ENCODE results near the gene NPIPA2.
"Not testable (repeated sequence)": the region's sequence is repeated elsewhere in the genome, so short reads cannot be mapped to it uniquely, and the experiment has no call there.

Gene NPIPA2

DNA sequence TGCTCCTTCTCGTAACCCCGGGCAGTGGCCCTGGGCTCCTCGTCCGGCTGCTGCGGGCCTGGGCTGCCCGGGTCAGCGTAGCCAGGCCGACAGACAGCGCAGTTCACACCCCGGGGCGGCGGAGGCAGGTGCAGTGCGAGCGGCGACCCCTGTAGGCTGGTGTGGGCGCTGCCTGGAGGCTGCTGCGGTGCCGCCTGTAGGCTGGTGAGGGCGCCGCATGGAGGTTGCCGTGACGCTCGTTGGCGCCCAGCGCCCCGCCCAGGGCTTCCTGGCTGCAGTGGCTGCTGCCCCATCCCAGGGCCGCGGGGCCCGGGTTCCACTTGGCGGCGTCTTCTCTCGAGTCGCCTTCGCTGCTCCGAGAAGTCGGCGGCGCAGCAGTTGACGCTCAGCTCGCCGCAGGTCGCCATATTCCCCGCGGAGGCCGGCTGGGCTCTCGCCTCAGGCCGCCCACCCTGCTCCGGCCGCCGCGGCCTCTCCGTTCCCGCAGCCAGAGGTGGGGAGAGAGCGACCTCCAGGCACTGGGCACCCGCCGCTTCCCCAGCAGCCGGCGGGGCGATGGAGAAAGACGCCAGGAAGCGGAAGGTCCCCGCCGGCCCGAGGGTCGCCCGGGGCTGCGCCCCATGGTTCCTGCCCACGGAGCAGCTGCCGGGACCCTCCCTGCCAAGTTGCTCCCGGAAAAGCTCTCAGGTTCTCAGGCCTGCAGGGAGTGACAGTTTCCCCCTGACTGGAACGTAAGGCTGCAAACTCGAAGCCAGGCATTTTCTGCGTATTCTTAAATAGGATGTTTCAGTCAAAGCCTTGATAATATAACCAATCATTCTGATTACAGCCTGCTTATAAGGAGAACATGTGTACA lies at the start of gene NPIPA2:
Gene NPIPA2, plus strand, starts transcription at position 261 of the 856 bp plus-strand sequence. CDS start 5,533 bp downstream, outside the sequence.
- not testable (repeated sequence) for DNase-seq (ENCODE audit: low read depth); H3K4me3 ChIP-seq (ENCODE audit: low read depth, low read length)

DNA sequence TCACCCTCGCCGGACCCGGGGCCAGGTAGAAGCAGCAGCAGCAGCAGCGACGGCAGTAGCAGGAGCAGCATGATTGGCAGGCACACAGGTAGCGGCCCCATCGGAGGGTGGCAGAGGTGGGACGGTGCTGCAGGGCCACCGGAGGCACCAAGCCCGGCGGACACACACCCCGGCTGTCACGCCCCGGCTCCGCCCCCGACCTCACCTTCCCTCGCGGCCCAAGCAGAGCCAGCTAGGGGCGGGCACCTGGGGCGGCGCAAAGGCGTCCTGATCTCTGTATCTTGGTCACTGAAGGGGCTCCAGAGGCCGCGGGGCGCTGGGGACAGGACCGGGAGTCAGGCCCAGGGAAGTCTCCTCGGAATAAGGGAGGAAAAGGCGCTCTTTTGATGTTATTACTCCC lies 48.2 kb upstream of the NPIPA2 start, which contains the start of gene PLA2G10:
Gene PLA2G10, minus strand, starts transcription at position 180 of the 400 bp plus-strand sequence. Its CDS starts 79 bp downstream, at position 101.
- DNase-seq (ENCODE audit: low read depth), result not testable (repeated sequence)

DNA sequence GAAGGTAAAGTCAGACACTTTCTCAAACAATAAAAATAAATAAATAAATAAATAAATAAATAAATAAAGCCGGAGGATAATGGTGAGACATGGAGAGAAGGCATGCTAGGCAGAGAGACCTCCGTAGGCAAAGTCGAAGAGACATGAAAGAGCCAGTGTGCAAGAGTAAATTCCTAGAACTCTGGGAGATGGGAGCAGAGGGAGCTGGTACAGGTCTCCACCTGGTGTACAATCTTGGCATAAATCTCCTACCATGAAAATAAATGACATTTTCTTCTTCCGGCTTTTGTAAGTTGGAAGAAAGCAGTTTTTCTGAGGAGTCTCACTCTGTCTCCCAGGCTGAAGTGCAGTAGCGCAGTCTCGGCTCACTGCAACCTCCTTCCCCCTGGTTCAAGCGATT lies 40.5 kb upstream of the NPIPA2 start:
- not testable (repeated sequence) for DNase-seq (ENCODE audit: low read depth); H3K4me3 ChIP-seq (ENCODE audit: low read depth, low read length)

More for the DNA sequence above, 48.2 kb upstream of the NPIPA2 start, which contains the start of gene PLA2G10:
- H3K4me3 ChIP-seq (ENCODE audit: low read depth, low read length), result not testable (repeated sequence)

DNA sequence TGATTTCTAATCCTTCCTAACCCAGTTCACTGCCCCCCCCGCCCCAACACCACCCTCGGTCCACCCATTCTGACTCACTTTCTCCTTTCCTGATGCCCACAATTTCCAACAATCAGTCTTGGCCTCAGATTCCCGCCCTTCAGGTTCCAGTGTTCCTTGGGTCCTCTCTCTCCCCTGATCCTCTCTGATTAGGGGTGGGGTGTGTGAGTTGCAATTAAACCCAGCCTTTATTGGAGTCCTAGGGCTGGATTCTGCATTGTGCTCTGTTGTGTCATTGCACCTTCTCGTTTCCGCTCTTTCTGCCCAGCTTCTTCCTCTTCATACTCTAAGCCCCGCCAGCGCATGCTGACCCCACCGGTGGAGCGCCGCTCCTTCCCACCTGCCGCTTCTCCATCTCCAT lies 39.7 kb upstream of the NPIPA2 start:
- H3K4me3 ChIP-seq (ENCODE audit: low read depth, low read length); DNase-seq (ENCODE audit: low read depth): not testable (repeated sequence)

DNA sequence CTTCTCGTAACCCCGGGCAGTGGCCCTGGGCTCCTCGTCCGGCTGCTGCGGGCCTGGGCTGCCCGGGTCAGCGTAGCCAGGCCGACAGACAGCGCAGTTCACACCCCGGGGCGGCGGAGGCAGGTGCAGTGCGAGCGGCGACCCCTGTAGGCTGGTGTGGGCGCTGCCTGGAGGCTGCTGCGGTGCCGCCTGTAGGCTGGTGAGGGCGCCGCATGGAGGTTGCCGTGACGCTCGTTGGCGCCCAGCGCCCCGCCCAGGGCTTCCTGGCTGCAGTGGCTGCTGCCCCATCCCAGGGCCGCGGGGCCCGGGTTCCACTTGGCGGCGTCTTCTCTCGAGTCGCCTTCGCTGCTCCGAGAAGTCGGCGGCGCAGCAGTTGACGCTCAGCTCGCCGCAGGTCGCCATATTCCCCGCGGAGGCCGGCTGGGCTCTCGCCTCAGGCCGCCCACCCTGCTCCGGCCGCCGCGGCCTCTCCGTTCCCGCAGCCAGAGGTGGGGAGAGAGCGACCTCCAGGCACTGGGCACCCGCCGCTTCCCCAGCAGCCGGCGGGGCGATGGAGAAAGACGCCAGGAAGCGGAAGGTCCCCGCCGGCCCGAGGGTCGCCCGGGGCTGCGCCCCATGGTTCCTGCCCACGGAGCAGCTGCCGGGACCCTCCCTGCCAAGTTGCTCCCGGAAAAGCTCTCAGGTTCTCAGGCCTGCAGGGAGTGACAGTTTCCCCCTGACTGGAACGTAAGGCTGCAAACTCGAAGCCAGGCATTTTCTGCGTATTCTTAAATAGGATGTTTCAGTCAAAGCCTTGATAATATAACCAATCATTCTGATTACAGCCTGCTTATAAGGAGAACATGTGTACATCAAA lies 38.9 kb upstream of the NPIPA2 start, which contains the start of gene NPIPA3:
Gene NPIPA3, plus strand, starts transcription at position 256 of the 856 bp plus-strand sequence. CDS start 5,533 bp downstream, outside the sequence.
- H3K4me3 ChIP-seq (ENCODE audit: low read depth, low read length); DNase-seq (ENCODE audit: low read depth): not testable (repeated sequence)

DNA sequence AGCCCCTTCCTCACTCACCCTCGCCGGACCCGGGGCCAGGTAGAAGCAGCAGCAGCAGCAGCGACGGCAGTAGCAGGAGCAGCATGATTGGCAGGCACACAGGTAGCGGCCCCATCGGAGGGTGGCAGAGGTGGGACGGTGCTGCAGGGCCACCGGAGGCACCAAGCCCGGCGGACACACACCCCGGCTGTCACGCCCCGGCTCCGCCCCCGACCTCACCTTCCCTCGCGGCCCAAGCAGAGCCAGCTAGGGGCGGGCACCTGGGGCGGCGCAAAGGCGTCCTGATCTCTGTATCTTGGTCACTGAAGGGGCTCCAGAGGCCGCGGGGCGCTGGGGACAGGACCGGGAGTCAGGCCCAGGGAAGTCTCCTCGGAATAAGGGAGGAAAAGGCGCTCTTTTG lies 9.1 kb upstream of the NPIPA2 start:
- H3K4me3 ChIP-seq (ENCODE audit: low read depth, low read length); DNase-seq (ENCODE audit: low read depth): not testable (repeated sequence)

DNA sequence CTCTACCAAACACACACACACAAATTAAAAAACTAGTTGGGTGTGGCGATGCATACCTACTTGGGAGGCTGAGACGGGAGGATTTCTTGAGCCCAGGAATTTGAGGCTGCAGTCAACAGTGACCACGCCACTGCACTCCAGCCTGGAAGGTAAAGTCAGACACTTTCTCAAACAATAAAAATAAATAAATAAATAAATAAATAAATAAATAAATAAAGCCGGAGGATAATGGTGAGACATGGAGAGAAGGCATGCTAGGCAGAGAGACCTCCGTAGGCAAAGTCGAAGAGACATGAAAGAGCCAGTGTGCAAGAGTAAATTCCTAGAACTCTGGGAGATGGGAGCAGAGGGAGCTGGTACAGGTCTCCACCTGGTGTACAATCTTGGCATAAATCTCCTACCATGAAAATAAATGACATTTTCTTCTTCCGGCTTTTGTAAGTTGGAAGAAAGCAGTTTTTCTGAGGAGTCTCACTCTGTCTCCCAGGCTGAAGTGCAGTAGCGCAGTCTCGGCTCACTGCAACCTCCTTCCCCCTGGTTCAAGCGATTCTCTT lies 1.4 kb upstream of the NPIPA2 start:
- not testable (repeated sequence) for H3K4me3 ChIP-seq (ENCODE audit: low read depth, low read length); DNase-seq (ENCODE audit: low read depth)

DNA sequence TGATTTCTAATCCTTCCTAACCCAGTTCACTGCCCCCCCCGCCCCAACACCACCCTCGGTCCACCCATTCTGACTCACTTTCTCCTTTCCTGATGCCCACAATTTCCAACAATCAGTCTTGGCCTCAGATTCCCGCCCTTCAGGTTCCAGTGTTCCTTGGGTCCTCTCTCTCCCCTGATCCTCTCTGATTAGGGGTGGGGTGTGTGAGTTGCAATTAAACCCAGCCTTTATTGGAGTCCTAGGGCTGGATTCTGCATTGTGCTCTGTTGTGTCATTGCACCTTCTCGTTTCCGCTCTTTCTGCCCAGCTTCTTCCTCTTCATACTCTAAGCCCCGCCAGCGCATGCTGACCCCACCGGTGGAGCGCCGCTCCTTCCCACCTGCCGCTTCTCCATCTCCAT lies 539 bp upstream of the NPIPA2 start:
- H3K4me3 ChIP-seq (ENCODE audit: low read depth, low read length); DNase-seq (ENCODE audit: low read depth): not testable (repeated sequence)

DNA sequence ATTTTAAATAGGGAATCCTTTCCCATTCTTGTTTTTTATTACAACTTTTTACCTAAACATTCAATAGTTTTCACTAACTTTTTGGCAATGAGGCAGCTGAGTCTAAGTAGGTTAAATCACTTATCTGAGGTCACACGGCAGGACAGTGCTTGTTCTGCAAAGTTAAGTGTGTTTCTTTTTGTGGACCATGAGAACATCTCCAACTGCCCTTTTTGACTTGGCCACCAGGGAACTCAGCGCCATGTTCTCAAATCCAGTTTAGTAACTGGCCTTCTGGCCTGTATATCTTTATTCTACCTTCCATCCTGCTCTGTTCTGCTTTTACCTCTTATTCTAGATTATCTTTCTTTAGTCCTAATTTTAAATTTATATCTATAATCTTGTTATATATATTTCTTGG lies 31.3 kb downstream of the NPIPA2 start:
- not testable (repeated sequence) for H3K4me3 ChIP-seq (ENCODE audit: low read depth, low read length); DNase-seq (ENCODE audit: low read depth)

DNA sequence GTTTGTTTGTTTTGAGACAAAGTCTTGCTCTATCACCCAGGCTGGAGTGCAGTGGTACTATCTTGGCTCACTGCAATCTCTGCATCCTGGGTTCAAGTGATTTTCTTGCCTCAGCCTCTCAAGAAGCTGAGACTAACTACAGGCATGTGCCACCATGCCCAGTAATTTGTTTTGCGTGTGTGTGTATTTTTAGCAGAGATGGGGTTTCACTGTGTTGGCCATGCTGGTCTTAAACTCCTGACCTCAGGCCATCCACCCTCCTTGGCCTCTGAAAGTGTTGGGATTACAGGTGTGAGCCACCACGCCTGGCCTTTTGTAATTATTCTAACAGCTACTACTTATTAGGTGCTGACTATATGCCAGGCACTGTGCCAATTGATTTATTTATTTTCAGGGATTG lies 33.3 kb downstream of the NPIPA2 start:
- H3K4me3 ChIP-seq (ENCODE audit: low read depth, low read length), result not testable (repeated sequence)

DNA sequence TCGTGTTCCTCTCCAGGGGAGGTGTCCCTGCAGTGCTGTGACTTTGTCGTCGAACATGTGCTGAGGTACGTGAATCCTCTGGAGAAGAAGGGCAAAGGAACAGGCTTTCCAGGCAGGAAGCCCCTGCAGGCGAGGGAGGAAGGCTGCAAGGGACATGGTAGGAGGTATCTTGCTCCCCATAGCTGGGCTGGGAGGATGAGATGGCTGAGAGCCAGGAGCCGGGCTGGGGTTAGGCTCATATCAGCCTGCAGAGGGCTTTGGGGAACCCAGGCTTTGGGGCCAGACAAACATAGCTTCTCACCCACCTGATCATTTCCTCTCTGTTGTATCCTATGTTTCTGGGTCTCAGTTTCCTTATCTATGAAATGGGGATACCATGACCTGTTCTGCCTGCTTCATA lies 34.4 kb downstream of the NPIPA2 start:
- not testable (repeated sequence) for H3K4me3 ChIP-seq (ENCODE audit: low read depth, low read length); DNase-seq (ENCODE audit: low read depth)

More for the DNA sequence above, 33.3 kb downstream of the NPIPA2 start:
- DNase-seq (ENCODE audit: low read depth), result not testable (repeated sequence)

DNA sequence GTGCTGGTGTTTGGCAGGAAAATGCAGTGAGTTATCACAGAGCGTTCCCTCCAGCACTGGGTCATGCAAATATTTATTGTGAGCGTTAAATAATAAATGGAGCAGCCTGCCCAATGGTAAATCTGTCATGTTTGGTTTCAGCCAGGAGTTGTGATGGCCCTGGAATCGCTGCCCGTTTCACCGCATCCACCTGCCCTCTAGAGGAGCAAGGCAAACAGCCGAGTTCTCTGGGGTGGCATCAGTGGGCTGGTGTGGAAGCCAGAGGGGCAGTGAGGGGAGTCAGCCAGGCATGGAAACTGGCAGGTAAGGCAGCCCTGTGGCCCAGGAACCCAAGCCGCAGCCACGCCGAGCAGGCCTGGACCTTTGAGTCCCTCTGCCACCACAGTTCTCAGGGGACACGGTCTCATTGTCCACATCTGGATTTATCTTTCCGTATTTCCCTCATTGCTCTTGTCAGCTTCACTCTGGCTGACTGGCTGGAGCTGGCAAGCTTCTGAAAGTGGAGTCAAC lies 37.1 kb downstream of the NPIPA2 start:
- DNase-seq (ENCODE audit: low read depth); H3K4me3 ChIP-seq (ENCODE audit: low read depth, low read length): not testable (repeated sequence)

DNA sequence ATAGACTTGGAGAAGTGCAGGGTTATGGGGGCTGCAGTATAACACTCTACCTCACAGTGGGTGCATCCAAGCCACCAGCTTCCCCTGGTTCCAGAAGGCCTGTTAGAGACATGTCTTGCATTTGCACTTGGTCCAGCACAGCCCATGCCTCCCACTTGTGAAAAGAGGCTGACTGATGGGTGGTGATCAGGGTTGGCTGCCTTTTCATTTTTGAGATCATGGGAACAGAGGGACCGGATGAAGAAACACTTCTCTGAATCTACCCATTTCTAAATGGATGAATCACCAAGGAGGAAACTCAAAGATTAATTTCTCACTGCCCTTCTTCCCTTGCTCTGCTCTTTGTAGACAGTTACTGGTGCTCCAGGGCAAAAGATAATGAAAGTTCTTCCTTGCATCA lies 43.8 kb downstream of the NPIPA2 start:
- DNase-seq (ENCODE audit: low read depth); H3K4me3 ChIP-seq (ENCODE audit: low read depth, low read length): not testable (repeated sequence)

DNA sequence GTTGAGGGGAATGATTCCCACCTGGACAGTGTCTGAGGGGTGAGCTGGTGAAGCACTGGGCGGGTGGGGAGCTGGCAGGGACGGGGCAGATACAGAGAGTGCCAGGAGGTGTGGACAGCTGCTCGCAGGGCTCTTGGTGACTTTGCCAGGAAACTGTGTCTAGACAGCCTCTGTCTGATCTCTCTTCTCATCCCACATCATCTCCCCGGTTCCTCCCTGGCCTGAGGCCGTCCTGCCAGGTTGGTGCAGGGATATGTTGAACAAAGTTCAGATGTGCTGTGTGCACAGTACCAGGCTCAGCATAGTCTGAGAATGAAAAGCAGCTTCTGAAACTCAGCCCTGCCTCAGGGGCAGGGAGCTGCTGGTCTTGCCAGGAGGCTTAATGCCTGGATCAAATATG lies 47.2 kb downstream of the NPIPA2 start:
- not testable (repeated sequence) for DNase-seq (ENCODE audit: low read depth); H3K4me3 ChIP-seq (ENCODE audit: low read depth, low read length)

DNA sequence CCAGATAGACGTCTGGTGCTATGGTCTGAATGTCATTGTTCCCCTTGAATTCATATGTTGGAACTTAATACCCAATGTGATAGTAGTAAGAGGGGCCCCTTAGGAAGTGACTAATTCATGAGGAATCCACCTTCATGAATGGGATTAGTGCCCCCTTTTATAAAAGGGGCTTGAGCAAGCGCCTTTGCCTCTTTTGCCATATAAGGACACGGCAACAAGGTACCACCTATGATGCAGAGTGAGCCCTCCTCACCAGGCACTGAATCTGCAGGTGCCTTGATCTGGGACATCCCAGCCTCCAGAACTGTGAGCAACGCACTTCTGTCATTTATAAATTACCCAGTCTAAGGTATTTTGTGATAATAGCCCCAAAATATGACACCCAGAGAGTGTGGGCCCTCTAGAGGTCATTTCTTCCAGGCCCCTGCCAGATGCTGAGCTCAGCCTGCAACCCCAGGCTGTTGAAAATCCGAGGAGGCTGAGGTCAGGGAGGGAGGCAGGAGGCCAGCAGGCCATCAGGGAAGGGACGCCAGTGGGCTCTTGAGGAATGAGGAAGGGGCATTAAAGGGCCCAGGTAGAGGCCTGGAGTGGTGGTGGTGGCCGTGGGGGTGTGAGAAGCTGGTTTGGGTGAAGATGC lies 48.1 kb downstream of the NPIPA2 start:
- not testable (repeated sequence) for H3K4me3 ChIP-seq (ENCODE audit: low read depth, low read length); DNase-seq (ENCODE audit: low read depth)

DNA sequence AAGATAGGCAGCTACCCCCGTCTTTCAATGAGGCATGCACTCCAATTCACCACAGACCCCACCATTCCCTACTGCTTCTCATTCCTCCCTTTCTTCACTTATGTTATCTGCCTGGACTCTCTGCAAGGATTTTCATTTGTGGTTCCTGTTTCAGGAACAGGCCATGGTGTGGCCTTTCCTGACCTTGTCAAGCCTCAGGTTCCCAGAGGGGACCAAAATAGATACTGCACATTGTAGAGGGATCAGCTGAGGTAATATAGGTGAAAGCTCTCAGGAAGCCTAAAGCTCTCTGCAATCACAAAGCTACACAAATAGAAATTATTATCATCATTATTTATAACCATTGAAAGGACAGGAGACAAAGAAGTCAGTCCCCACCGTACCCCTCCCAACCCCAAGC lies 50.6 kb downstream of the NPIPA2 start:
- not testable (repeated sequence) for H3K4me3 ChIP-seq (ENCODE audit: low read depth, low read length); DNase-seq (ENCODE audit: low read depth)

DNA sequence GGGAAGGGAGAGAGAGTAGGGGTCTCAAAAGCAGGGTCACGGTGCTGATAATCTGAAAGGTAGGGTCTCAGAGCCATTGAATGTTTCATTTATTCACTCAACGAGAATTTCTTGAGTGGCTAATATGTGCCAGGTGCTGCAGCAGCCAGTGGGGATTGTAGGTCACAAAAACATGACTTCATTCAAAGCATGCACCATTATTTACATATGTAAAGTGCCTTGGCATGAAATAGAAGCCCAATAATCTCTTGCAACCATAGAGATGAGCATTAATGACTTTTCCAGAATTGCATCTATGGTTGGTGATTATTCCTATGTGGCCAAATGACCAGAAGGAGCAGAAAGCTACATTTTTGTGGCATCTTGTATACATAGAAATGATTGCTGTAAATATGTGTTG lies 55.2 kb downstream of the NPIPA2 start:
- not testable (repeated sequence) for H3K4me3 ChIP-seq (ENCODE audit: low read depth, low read length); DNase-seq (ENCODE audit: low read depth)

DNA sequence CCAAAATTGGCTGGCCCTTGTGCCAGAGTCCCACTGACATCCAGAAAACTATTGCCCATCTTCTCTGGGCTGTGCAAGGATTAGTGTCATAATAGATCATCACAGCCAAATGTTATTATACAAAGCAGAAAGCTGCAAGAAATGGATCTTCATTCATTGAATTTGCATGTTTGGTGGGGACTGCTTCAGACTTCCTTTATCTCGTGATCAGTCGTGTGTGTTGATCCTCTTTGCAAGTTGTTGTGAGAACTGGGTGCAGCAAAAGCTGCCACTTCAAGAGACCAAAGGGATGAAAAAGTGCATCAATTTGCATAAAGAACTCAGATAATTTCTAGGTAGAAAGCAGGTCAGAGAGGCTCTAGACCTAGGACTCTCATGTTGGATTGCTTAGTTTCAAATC lies 61.2 kb downstream of the NPIPA2 start:
- not testable (repeated sequence) for H3K4me3 ChIP-seq (ENCODE audit: low read depth, low read length); DNase-seq (ENCODE audit: low read depth)
